22Rv1 (cell line): ENCODE results near the gene ENTR1.

Experiments used
- ZFX ChIP-seq: fragments of 450-650 bp; IDR thresholded peaks from 2 replicates; pipeline ENCODE4 v1.6.1; 2017; ENCODE audit warnings: antibody characterized with exemption, borderline replicate concordance
- TF ChIP-seq, protein P1 (sequence below): fragments of 450-650 bp; IDR thresholded peaks from 2 replicates; pipeline ENCODE4 v1.5.1; 2017; ENCODE audit warnings: mild to moderate bottlenecking

DNA sequence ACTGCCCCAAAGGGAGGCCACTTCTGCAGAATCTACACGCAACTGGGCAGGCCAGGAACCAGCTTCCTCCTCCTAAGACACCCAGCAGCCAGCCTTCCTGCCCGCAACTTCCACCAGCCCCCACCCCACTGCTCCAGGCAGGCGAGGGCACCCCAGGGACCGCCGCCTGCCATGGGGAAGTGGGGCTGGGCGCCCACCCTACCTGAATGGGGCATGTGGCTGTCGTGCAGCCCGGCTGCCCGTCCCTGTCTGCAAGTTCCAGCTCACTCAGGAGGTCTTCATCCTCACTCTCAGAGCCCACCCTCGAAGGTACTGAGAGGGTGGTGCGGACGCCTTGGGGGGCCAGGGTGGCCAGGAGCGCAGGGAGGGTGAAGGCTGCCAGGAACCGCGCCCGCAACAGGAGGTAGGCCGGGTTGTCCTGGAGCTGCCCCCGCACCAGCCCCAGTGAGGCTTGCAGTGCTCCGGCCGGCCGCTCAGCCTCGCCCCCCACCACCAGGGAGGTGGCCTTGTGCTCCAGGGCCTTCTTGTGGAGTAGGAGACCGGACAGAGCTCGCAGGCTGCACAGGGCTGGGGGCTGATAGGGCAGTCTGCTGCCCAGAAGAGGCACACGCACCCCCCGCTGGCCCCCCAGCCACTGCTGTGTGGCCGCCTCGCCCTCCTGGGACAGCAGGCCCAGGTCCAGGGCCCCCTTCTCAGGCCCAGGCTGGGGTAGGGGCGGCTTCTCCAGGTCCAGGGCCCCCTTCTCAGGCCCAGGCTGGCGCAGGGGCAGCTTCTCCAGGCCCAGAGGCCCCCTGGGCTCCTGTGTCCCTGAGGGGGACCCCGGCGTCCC is 32.9 kb downstream of the ENTR1 start:
- TF ChIP-seq, protein P1, sequence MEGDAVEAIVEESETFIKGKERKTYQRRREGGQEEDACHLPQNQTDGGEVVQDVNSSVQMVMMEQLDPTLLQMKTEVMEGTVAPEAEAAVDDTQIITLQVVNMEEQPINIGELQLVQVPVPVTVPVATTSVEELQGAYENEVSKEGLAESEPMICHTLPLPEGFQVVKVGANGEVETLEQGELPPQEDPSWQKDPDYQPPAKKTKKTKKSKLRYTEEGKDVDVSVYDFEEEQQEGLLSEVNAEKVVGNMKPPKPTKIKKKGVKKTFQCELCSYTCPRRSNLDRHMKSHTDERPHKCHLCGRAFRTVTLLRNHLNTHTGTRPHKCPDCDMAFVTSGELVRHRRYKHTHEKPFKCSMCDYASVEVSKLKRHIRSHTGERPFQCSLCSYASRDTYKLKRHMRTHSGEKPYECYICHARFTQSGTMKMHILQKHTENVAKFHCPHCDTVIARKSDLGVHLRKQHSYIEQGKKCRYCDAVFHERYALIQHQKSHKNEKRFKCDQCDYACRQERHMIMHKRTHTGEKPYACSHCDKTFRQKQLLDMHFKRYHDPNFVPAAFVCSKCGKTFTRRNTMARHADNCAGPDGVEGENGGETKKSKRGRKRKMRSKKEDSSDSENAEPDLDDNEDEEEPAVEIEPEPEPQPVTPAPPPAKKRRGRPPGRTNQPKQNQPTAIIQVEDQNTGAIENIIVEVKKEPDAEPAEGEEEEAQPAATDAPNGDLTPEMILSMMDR = no peak
- TF ChIP-seq ZFX = no peak
